Activated CD8-positive, alpha-beta memory T cell treated with anti-CD3 and anti-CD28 coated beads, Interleukin-2, amount 50 U/mL, for 1 hour (primary cell): ENCODE data around the gene HOXA4.

ENCODE experiments used
- DNase-seq: peaks from one replicate; pipeline ENCODE4 v3.0.0-alpha.2; 2020; ENCODE audit errors: extremely low read depth

Gene HOXA4

GRCh38 chr7:27117887-27118491, 12.6 kb downstream of the HOXA4 start:
- DNase-seq, result no peak

- DNase-seq, result no peak
These were observed 13.3 kb downstream of the HOXA4 start for GRCh38 chr7:27116962-27117886.

GRCh38 chr7:27116031-27116961, 14.3 kb downstream of the HOXA4 start:
- DNase-seq, result no peak

GRCh38 chr7:27115221-27116026, 15.1 kb downstream of the HOXA4 start:
- DNase-seq, result no peak

GRCh38 chr7:27114881-27115220, 15.7 kb downstream of the HOXA4 start:
- no peak for DNase-seq

GRCh38 chr7:27113991-27114769, 16.4 kb downstream of the HOXA4 start:
- DNase-seq, result no peak

- no peak for DNase-seq
These were observed 17.3 kb downstream of the HOXA4 start for GRCh38 chr7:27112955-27113949.

GRCh38 chr7:27112361-27112760, 18.2 kb downstream of the HOXA4 start:
- no peak for DNase-seq

- DNase-seq, result no peak
These were observed 18.7 kb downstream of the HOXA4 start for GRCh38 chr7:27111751-27112277.

GRCh38 chr7:27111042-27111750, 19.4 kb downstream of the HOXA4 start:
- no peak for DNase-seq

- no peak for DNase-seq
These were observed 20.1 kb downstream of the HOXA4 start for GRCh38 chr7:27110186-27111031.

- no peak for DNase-seq
These were observed 20.9 kb downstream of the HOXA4 start for GRCh38 chr7:27109466-27110185.

GRCh38 chr7:27108390-27109127, 22.0 kb downstream of the HOXA4 start:
- DNase-seq, result no peak

- no peak for DNase-seq
These were observed 22.9 kb downstream of the HOXA4 start for GRCh38 chr7:27107391-27108381.

- DNase-seq, result no peak
These were observed 23.7 kb downstream of the HOXA4 start for GRCh38 chr7:27106901-27107240.
